Thoracic aorta (tissue), 2 donors: ENCODE data around the gene RNU1-4. TPM values are rescaled to one million over a fixed set of nuclear protein-coding genes. Genes with fewer than 3 reads are reported as not detected.
"Not testable (repeated sequence)": the region's sequence is repeated elsewhere in the genome, so short reads cannot be mapped to it uniquely, and the experiment has no call there.

Experiments
- ATAC-seq: fragments of 150-250 bp; one replicate; pipeline ENCODE4 v1.8.0; 2017; ENCODE audit warnings: low read depth; ENCODE audit not compliant: insufficient number of reproducible peaks, low FRiP score
- DNase-seq: peaks from one replicate; pipeline ENCODE4 v3.0.0-alpha.2; 2020; ENCODE audit warnings: low spot score
- H3K27ac ChIP-seq, 2 donors: fragments of 200-600 bp; sonication (generic); 1 replicate in 1 of 2; 2 replicates in 1 of 2; pipeline ENCODE4 v1.5.1; 2016; ENCODE audit warnings: mild to moderate bottlenecking in 2 of 2, moderate library complexity in 2 of 2
- H3K27me3 ChIP-seq: fragments of 200-600 bp; sonication (generic); replicated peaks from 2 replicates; pipeline ENCODE4 v1.6.0; 2016; ENCODE audit warnings: mild to moderate bottlenecking; ENCODE audit not compliant: insufficient read depth
- H3K36me3 ChIP-seq: fragments of 200-600 bp; sonication (generic); one replicate; pipeline ENCODE4 v1.5.1; 2016
- H3K4me1 ChIP-seq, 2 donors: fragments of 200-600 bp; sonication (generic); 1 replicate in 1 of 2; 2 replicates in 1 of 2; pipeline versions ENCODE4 v1.5.1 to v1.6.0; 2016; ENCODE audit warnings: low read depth in 2 of 2, mild to moderate bottlenecking in 1 of 2; ENCODE audit not compliant: control insufficient read depth in 1 of 2
- H3K4me3 ChIP-seq: fragments of 200-600 bp; sonication (generic); 2 replicates; pipeline ENCODE4 v1.5.1; 2016; ENCODE audit warnings: mild to moderate bottlenecking
- H3K9me3 ChIP-seq: fragments of 200-600 bp; sonication (generic); 2 replicates; pipeline ENCODE4 v1.5.1; 2016
- total RNA-seq, 2 donors: library from RNA; depleted of rRNA; stranded (reverse); fragments of >200 nt; gene quantifications; one replicate each; pipeline versions ENCODE4 v1.1.0 to v1.2.3, GENCODE V29; 2016

The RNU1-4 gene
- total RNA-seq, 2 donors from 2014 or later, result under 0.01 TPM

DNA sequence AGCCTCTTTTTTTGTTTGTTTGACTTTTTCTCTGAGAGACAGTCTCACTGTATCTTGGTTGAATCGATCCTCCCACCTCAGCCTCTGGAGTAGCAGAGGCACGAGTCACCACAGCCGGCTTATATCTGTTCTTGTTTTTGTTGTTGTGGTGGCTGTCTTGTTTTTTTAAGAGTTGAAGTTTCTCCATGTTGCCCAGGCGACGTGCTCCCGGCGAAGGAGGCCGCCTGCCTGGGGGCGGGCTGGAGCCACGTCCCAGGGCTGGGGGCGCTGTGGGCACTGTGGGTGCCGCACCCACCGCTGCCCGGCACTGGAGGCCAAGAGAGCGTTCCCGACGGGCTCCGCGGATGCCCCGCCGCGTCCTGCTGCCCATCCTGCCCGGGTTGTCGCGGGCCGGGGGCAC, 8.4 kb downstream of the RNU1-4 start:
- H3K4me3 ChIP-seq, H3K36me3 ChIP-seq, ATAC-seq, DNase-seq, H3K27ac ChIP-seq, H3K27me3 ChIP-seq, H3K9me3 ChIP-seq, H3K4me1 ChIP-seq: not testable (repeated sequence)

DNA sequence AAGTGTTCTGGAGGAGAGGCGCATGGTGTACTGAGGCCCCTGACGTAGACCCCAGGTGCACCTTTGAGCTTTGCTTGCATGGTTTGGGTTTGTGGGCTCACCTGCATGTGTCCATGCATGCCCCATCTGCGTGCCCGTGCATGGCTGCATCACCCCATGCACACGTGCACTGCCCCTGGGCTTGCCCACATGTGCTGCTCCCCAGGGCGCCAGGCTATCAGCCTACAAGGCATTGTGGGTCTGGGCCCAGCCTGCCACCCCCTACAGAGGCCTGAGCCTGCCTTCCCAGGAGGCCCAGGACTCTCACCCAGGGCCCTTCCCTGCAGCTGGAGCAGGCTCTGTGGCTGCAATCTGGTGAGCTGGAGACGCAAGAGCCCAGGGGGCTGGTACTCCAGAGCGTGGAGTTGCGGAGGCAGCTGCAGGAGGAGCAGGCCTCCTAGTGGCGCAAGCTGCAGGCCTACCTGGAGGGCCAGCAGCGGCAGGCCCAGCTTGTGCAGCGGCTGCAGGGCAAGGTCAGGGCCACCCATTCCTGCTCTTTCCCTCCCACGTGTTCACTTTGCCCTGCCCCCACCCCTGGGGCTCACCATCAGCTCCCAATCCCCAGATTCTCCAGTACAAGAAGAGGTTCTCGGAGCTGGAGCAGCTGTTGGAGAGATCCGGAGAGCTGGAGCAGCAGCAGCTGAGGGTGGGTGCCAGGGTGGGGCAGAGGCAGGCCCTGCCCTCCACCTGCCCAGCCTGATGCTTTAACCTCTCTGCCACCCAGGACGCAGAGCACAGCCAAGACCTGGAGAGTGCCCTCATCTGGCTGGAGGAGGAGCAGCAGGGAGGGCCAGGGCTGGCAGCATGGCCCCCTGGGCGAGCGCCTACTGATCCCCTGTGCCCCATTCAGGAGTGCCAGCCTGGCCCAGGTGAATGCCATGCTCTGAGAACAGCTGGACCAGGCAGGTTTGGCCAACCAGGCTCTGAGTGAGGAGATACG, 9.9 kb downstream of the RNU1-4 start:
- not testable (repeated sequence) for H3K27ac ChIP-seq, H3K9me3 ChIP-seq, H3K27me3 ChIP-seq, DNase-seq, H3K4me3 ChIP-seq, H3K36me3 ChIP-seq, H3K4me1 ChIP-seq
- ATAC-seq, result peak; percentile 13

DNA sequence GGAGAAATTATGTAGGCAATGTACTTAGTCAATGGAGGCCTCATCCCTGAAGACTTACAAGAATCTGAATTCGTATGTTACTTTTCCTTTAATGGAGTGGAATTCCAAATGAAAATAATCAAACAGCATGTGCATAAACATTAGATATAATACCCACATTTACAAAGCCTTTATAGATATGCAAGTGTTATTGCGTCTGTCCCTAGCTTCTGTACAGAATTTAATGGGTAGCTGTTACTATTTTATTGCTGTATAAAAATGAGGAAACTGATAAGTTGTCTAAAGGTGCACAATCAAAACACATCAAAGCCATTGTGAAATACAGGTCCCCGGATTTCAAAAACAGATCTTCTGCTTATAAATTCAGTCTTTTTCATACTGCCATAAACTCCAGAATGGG, 12.5 kb downstream of the RNU1-4 start:
- not testable (repeated sequence) for H3K27ac ChIP-seq, H3K27me3 ChIP-seq, DNase-seq, H3K9me3 ChIP-seq, ATAC-seq, H3K4me3 ChIP-seq, H3K36me3 ChIP-seq, H3K4me1 ChIP-seq

DNA sequence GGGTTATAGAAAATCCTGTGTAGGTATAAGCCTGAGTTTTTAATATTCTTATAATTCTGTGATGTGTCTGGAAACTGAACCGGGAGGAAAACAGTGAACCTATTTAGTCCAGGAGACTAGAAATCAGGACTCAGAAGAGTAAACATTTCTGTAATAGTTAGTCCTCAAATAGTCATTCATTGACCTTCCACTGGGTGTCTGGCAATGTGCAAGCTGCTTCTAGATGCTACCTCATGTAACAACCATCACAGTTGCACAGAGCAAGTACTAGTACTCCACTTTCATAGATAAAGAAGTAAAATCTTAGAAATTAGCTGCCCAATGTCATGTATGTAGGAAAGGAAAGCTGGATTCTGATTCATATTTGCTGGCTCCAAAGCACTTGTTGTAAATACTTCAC, 15.1 kb downstream of the RNU1-4 start:
- DNase-seq, ATAC-seq: not testable (repeated sequence)

DNA sequence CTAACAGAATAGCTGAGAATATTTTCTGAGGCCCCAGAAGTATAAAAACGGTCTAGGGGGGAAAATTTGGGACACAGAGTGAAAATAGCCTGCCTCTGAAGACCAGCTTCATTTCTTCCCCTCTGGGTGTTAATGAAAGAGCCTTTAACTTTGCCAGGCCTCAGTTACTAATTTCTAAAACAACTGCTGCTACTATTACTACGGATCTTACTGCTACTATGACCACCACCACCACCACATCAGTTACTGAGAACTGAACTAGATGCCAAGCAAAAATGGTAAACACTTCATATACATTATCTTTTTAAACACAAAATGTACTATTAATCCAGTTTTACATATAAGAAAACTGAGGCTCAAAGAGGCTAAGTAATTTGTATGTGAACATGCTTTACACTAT, 15.6 kb downstream of the RNU1-4 start:
- H3K36me3 ChIP-seq, DNase-seq, ATAC-seq, H3K4me1 ChIP-seq, H3K4me3 ChIP-seq, H3K27me3 ChIP-seq, H3K9me3 ChIP-seq, H3K27ac ChIP-seq: not testable (repeated sequence)

More for the DNA sequence above, 15.1 kb downstream of the RNU1-4 start:
- not testable (repeated sequence) for H3K36me3 ChIP-seq, H3K27ac ChIP-seq, H3K4me3 ChIP-seq, H3K9me3 ChIP-seq, H3K4me1 ChIP-seq, H3K27me3 ChIP-seq

DNA sequence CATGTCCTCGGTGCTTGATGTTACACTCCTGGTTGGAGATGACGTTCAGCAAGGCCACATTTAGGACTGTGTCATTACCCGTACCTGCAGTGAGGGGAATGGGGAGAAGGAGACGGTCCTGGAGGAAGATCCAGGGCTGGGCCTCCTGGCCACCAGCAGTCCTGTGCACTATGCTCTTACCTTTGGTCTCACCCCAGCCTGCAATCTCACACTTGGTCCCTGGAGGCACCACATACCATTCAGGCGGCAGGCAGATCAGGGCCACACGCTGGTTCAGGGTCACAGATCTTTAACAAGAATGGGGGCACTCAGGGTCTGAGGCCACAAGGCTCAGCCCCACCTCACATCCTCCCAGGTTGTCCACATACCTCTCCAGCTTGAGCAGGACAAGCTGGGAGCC, 17.3 kb downstream of the RNU1-4 start:
- not testable (repeated sequence) for H3K4me3 ChIP-seq, H3K9me3 ChIP-seq, H3K36me3 ChIP-seq, H3K27me3 ChIP-seq, DNase-seq, H3K27ac ChIP-seq, ATAC-seq, H3K4me1 ChIP-seq

DNA sequence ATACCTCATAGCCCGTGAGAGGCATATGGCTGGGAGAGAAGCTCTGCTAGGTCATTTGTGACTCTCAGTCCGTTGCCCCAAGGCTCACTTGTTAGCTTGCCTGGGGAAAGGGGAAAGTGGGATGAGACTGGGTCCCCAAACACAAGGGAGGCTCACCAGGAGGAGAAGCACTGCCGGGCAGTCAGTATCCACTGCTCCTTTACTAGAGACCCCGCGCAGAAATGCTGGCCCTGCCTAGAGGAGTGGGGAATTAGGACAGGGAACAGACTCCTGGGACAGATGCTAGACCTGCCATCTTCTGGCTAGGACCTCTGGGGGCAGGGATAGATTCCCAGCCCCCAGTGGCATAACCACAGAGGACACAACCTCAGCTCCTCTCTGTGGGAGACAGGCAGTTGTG, 17.7 kb downstream of the RNU1-4 start:
- ATAC-seq, H3K27me3 ChIP-seq, DNase-seq, H3K27ac ChIP-seq, H3K4me1 ChIP-seq, H3K9me3 ChIP-seq, H3K36me3 ChIP-seq, H3K4me3 ChIP-seq: not testable (repeated sequence)

DNA sequence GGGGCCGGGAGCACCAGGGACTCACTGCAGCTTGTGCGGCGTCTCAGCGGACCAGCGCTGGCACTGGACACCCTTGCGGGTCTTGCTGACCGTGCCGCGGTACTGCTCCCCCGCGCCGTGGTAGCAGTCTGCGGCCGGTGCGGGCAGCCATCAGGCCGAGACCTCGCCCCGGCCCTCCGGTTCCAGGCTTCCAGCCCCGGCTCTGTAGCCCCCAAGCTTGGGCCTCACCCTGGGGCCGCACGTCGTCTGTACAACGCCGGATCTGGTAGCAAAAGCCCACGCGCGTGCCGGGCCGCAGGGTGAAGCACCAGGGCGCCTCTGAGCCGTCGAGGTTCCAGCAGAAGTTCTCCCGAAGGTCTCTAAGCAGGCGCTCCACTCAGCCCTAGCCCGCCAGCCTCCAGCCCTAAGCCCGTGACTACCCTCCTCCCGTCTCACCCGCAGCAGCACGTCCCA, 18.8 kb downstream of the RNU1-4 start:
- not testable (repeated sequence) for H3K4me1 ChIP-seq, H3K36me3 ChIP-seq, H3K9me3 ChIP-seq, H3K27me3 ChIP-seq, H3K4me3 ChIP-seq, H3K27ac ChIP-seq, DNase-seq, ATAC-seq

DNA sequence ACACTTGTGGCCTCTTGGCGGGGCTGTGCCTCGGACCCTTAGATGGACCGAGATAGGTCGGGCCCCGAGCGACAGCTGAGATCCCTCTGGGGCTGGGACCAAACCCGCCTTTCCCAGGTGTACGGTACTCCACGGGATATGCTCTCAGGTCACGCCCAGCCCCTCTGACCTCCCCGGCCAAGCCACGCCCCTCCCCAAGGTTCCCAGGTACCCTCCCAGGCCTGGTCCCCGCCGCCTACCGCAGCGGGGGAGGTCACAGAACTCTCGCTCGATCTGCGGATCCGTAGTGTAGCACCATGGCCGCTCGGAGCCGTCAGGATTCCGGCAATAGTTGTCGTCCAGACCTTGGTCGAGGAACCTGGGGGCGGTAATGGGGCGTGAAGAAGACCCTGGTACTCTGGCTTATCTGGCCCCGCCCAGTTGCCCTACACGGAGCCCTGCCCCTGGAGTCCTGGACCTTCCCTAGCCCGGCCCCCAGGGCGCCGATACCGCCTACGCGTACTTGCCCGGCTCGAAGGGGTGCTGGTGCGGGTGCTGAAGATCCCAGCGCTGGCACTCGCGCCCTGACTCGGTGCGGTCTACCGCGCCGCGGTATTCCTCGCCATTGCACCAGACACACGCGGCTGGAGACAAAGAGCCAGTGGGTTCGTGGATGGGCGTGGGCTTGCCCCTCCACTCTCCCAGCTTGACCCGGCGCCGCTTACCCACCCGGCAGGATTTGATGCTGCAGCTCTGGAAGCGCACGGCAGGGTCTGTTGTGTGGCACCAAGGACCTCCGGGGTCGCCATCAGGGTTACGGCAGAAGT, 19.5 kb downstream of the RNU1-4 start:
- not testable (repeated sequence) for H3K9me3 ChIP-seq, ATAC-seq, H3K27me3 ChIP-seq, H3K27ac ChIP-seq, H3K4me3 ChIP-seq, H3K36me3 ChIP-seq, H3K4me1 ChIP-seq, DNase-seq

DNA sequence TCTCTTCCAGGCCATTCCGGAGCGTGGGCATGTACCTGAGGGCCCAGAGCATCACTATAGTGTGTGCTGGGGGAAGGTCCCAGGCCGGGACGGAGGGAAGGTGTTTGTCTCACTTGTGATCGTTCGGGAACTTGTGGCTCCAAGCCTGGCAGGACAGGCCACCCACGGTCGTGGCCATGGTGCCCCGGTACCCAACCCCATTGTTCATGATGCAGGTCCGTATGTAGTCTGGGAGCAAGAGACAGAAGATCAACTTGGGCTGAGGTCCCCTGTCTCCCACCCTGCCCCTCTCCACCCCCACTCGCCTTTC, 20.1 kb downstream of the RNU1-4 start:
- H3K27ac ChIP-seq, H3K4me3 ChIP-seq, ATAC-seq, H3K9me3 ChIP-seq, H3K36me3 ChIP-seq, DNase-seq, H3K4me1 ChIP-seq, H3K27me3 ChIP-seq: not testable (repeated sequence)

DNA sequence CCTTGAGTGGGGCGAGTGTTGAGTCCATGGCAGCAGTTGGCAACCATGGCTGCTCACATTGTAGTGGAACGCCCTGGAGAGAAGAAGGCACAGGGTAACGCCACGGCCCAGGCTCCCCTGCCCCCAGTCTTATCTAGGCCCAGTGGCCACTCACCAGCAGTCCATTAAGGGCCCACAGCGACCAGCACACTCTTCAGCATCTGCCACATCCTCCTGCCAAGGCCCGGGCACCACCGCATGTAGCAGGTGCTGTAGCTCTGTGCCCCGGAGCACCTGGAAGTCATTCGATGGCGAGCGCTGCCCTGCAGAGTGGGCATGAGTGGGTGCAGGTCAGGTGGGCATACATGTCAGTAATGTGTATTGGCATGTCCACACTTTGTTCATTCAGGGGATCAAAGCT, 20.5 kb downstream of the RNU1-4 start:
- not testable (repeated sequence) for H3K27ac ChIP-seq, DNase-seq, H3K4me1 ChIP-seq, H3K27me3 ChIP-seq, H3K4me3 ChIP-seq, H3K9me3 ChIP-seq, H3K36me3 ChIP-seq, ATAC-seq

DNA sequence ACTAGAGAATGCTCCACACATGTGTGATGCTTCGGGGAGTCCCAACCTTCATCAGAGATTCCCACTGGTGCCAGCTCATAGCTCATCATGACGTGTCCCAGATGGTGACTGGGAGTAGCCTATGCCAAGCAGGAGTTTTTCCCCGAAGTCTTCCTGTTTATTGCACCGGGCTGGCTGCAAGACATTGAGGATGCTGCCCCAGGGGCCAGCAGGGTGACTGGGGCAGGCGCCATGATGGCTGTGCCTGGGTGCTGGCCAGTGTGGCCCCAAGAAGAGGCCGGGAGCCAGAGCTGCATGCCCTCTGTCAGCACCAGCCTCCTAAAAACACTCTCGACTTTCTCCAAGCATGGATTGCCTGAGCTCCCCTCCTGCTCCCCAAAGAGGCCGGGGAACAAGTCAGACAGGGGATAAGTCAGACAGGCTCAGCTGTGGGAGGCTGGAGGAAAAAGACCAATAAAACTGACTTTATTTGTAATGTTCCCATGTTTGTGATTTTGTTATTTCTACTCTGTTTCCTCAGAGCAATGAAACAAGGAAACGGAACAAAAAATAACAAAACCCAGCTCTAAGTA, 24.0 kb downstream of the RNU1-4 start:
- H3K36me3 ChIP-seq, H3K27me3 ChIP-seq, H3K4me3 ChIP-seq, DNase-seq, ATAC-seq, H3K27ac ChIP-seq, H3K9me3 ChIP-seq, H3K4me1 ChIP-seq: not testable (repeated sequence)
